GM12874 (cell line): ENCODE results near the gene SPATA31D3.

Experiments
- CTCF ChIP-seq: IDR thresholded peaks from 2 replicates; pipeline ENCODE4 v1.5.1; 2011; ENCODE audit warnings: low read depth, mild to moderate bottlenecking, control low read depth, low read length, moderate library complexity; ENCODE audit not compliant: insufficient read depth

Gene SPATA31D3

GRCh38 chr9:81969971-81970370 lies 26.7 kb downstream of the SPATA31D3 start:
- TF ChIP-seq CTCF: no peak

DNA sequence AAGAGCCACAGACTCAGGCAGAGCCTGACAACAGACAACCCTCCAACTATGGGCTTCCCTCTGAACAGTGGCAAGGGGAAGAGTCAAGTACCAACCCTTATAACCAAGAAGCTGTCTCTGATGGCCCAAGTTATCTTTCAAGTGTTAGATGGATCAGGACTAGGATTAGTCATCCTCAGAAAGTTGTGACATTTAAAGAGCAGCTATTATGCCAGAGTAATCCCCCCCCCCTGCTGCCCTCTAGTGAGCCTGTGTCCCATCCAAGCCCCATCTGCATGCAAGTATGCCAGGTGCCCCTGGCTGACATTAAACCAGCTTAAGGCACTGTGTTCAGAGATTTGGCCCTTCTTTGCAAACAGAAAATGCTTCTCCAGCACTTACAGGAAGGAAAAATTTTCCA lies 28.4 kb downstream of the SPATA31D3 start:
- no peak for TF ChIP-seq CTCF

GRCh38 chr9:81974764-81975163 lies 31.5 kb downstream of the SPATA31D3 start:
- TF ChIP-seq CTCF: no peak

- no peak for TF ChIP-seq CTCF
Observed at GRCh38 chr9:81976351-81976750, 33.1 kb downstream of the SPATA31D3 start.

- TF ChIP-seq CTCF: no peak
Observed at GRCh38 chr9:81979196-81979595, 35.9 kb downstream of the SPATA31D3 start.

DNA sequence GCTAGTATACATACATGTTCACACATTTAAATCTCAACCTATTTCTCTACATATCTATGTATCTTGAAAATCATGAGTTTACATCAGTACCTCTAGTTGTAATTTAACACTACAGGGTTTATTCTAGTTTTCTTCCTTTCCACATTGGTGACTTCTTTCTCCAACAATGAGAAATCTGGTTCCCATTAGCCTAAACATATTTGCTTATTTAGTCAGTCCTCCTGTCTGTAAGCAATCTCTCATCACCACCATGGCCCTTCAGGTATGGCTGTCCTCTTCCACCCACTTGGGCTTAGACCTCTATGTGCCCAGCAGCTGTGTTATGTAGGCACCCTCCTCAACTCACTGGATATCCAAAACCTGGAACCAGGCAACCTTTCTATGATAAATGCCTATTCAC lies 37.3 kb downstream of the SPATA31D3 start:
- no peak for TF ChIP-seq CTCF

DNA sequence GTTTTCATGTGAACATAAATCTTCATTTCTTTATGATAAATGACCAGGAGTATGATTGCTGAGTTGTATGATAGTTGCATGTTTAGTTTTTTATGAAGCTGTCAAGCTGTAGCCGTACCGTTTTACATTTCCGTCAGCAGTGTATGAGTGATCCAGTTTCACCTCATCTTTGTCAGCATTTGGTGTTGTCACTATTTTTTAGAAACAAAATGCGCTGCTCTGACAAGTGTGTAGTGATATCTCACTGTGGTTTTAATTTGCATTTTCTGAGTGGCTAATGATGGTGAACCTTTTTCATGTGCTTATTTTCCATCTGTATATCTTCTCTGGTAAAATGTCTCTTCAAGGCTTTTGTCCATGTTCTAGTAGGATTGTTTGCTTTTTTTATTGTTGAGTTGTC lies 38.6 kb downstream of the SPATA31D3 start:
- no peak for TF ChIP-seq CTCF

DNA sequence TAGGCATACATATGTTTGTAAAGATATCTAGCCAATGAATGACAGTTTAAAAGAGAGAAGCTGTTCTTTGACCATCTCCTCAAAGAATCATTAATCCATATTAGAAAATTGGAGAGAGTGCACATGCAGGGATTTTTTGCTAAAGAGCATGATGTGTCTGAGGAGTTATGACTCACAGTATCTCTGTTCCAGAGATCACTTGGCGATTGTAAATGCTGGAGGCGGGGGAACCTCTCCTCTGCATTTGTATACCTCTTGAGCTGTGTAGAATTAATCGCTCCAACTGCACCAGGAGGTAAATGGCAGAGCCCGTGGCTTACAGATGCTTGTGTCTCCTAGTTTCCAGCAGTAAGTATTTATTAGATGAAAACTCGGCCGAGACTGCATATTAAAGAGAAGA lies 41.6 kb downstream of the SPATA31D3 start:
- no peak for TF ChIP-seq CTCF
